Activated CD4-positive, alpha-beta memory T cell treated with anti-CD3 and anti-CD28 coated beads for 36 hours (primary cell): ENCODE measurements around the gene CDC42EP4. TPM values are rescaled to one million over a fixed set of nuclear protein-coding genes. Genes with fewer than 3 reads are reported as not detected.

Experiments used
- CTCF ChIA-PET: fragments of 350-600 bp; sonication (Branson Sonifier 250); formaldehyde crosslinking; loops from one replicate; lab custom pipeline; 2021; ENCODE audit warnings: antibody characterized with exemption, inconsistent platforms; lab: Charles Lee
- POLR2A ChIA-PET: fragments of 350-600 bp; sonication (Branson Sonifier 250); formaldehyde crosslinking; loops from one replicate; lab custom pipeline; 2021; ENCODE audit warnings: antibody characterized with exemption; lab: Charles Lee
- DNase-seq: peaks from one replicate; pipeline ENCODE4 v3.0.0-alpha.2; 2020
- H3K27ac Mint-ChIP-seq: one replicate; pipeline ENCODE4 v1.8.0; 2021; ENCODE audit warnings: mixed read lengths
- H3K27me3 Mint-ChIP-seq: one replicate; pipeline ENCODE4 v1.8.0; 2021; ENCODE audit warnings: mixed read lengths
- H3K36me3 Mint-ChIP-seq: one replicate; pipeline ENCODE4 v1.8.0; 2021; ENCODE audit warnings: mixed read lengths
- H3K4me1 Mint-ChIP-seq: one replicate; pipeline ENCODE4 v1.8.0; 2021; ENCODE audit warnings: low read depth, mixed read lengths
- H3K4me3 Mint-ChIP-seq: one replicate; pipeline ENCODE4 v1.8.0; 2021; ENCODE audit warnings: mild to moderate bottlenecking, mixed read lengths
- H3K9me3 Mint-ChIP-seq: one replicate; pipeline ENCODE4 v1.8.0; 2021; ENCODE audit warnings: mixed read lengths
- intact Hi-C: fragments of 100-400 bp; cut with micrococcal nuclease; formaldehyde crosslinking; loops from one replicate; pipeline ENCODE4 v1.15.1; 2023
- total RNA-seq, 2 experiments: library from RNA; stranded (reverse); gene quantifications; one replicate each; pipeline ENCODE4 v1.2.3, GENCODE V29; 2021

The CDC42EP4 gene
- total RNA-seq, 2 experiments from 2014 or later, result 1.6 to 1.7 TPM

DNA sequence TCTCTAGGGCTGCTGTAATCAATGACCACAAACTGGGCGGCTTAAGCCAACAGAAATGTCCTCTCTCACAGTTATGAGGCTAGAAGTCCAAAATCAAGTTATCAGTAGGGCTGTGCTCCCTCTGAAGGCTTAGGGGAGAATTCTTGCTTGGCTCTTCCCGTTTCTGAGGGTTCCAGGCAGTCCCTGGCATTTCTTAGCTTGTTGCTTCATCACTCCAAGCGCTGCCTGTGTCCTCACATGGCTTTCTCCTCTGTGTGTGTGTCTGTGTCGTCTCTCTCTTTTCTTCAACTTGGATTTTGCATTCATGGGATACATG lies 13.7 kb upstream of the CDC42EP4 start:
- CTCF ChIA-PET, result interaction anchor here (0.6 kb wide), 1 partner anchor 49 kb away, joined by 6 read pairs; no protein-coding TSS in a partner anchor
- H3K4me1 Mint-ChIP-seq, result no peaks in the 10 kb centered on the region
- no peaks in the 10 kb centered on the region for H3K36me3 Mint-ChIP-seq
- intact Hi-C loops, result no loop called here
- peaks cover 5% of the 10 kb centered on the region for H3K27me3 Mint-ChIP-seq
- DNase-seq, result no peak
- H3K9me3 Mint-ChIP-seq, result peaks cover 2% of the 10 kb centered on the region
- no peak overlapping the region for H3K4me3 Mint-ChIP-seq
- no peak overlapping the region for H3K27ac Mint-ChIP-seq
- POLR2A ChIA-PET, result no interaction called here

DNA sequence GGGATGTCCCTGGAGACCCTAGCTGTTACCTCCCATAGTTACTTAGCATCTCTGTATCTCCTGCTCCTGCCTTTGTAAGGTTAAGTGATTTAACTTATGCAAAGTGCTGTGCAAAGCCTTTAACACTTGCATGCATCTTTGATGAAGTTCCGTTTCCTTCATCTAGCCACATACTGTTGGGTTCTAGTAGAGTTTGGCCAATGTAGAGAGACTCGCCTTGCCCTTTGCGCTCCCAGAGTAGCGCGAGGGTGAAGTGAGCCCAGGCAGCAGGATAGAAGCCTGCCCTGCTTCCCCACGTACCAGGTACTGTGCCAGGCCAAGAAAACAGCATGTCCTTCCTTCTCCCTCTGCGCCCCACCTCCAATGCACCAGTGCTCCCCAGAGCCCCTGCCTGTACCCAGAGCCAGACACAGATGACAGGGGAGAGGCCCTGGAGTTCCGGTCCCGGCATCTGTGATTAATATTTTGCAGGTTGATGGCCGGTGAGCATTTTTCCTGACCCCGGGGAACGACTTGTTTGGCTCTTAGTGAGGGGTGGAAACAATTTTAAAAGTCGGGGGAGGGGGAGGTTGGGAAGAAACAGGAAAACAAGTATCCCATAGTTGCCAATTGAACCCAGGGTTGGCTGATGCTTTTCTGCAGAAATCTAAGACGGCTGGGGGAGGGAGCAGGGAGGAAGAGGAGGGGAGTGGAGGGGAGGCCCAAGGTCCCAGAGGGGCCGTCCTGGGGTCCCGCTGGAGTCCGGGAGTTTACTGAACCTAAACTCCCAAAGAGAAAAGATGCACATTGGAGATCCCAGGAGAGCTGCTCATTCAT lies 13.1 kb upstream of the CDC42EP4 start:
- Mint-ChIP-seq H3K4me3 (no peak overlapping the region), H3K4me1 (no peaks in the 10 kb centered on the region), H3K36me3 (no peaks in the 10 kb centered on the region), H3K27ac (no peak overlapping the region), H3K9me3 (peaks cover 2% of the 10 kb centered on the region), H3K27me3 (peaks cover 5% of the 10 kb centered on the region)
- intact Hi-C loops, result no loop called here
- POLR2A ChIA-PET, result no interaction called here
- CTCF ChIA-PET, result no interaction called here
- no peak for DNase-seq

DNA sequence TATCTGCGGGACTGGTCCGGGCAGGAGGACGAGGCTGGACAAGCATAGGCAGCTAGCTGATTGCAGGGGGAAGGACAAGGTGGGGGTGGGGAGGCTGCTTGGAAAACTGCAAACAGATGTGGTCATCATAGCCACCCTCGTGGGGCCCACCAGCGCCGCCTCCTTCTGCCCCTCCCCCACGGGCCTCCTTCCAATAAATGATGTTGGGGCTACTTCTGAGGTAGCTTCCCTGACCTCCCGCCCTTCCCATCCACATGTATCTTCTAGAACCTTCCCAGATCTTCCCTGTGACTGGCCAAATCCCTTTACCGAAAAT lies 12.3 kb upstream of the CDC42EP4 start:
- Mint-ChIP-seq H3K9me3 (peaks cover 2% of the 10 kb centered on the region), H3K27me3 (peaks cover 5% of the 10 kb centered on the region), H3K36me3 (no peaks in the 10 kb centered on the region), H3K4me1 (no peaks in the 10 kb centered on the region), H3K27ac (no peak overlapping the region), H3K4me3 (no peak overlapping the region)
- intact Hi-C loops, result no loop called here
- no peak for DNase-seq
- CTCF ChIA-PET, result no interaction called here
- POLR2A ChIA-PET, result no interaction called here

DNA sequence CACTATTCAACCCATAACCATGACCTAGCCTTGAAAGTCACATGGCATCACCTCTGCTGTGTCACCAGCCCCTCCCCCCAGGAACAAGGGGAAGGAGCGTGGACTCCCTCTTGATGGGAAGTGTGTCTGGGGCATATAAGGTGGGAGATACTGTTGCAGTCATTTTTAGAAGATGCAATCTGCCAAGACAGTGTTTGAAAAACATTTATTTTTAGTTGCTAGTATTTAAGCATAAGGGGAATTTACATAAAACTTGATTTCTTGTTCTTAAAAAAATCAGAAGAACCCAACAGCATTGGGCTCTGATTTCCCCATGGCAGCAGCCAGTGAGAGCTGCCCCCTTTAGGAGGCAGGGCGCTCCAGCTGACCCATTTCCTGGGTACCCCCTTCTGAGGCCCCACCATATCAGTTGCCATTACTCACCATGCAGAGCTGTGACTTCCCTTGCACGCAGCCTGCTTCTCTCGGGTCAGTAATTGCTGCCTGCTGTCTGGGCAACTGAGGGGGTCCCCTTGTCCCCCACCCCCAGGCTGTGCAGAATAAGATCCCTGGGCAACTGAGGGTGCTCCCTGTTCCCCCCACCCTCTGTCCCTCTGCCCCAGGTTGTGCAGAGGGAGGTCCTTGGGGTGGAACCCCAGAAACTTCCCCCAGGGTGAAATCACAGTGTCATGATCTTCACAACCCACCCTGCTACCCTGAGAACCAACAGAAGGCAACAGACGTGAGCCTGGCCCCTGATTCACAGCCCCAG lies 11.8 kb upstream of the CDC42EP4 start:
- H3K27me3 Mint-ChIP-seq, result peaks cover 5% of the 10 kb centered on the region
- H3K9me3 Mint-ChIP-seq, result peaks cover 2% of the 10 kb centered on the region
- H3K4me1 Mint-ChIP-seq, result no peaks in the 10 kb centered on the region
- H3K36me3 Mint-ChIP-seq, result no peaks in the 10 kb centered on the region
- ChIA-PET POLR2A (no interaction called here), CTCF (no interaction called here)
- H3K4me3 Mint-ChIP-seq, result no peak overlapping the region
- intact Hi-C loops, result no loop called here
- H3K27ac Mint-ChIP-seq, result no peak overlapping the region
- no peak for DNase-seq

DNA sequence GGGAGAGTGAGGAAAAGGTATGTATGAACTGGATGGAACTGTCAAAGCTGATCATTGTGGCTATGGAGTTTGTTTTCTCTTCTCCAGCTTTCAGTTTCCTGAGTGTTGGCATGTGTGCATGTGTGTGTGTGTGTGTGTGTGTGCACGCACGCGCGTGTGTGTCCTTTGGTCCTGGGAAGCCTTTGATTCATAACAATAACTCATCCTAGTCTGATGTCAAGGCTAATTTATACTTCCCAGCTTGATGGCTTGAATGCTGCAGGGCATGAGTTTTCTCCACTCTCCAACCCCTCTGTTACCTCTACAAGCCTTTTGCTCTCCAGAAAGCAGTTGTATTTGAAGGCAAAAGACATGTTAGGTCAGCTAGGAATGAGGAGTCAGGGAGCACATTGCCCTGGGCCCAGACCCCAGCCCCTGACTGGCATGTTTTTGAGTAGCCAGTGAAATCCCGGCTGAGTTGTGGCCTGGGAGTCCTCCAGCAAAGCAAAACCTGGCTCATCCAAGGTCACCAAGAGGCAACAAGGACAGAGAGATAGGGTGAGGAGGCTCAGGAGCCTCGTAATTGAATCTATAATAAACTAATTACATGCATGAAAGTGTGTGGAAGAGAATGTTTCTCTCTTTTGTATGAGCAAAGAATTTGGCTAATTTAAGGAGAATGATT lies 8.9 kb upstream of the CDC42EP4 start:
- ChIA-PET POLR2A (interaction anchor here (0.7 kb wide), 1 partner anchor 126 kb away, joined by 3 read pairs; no protein-coding TSS in a partner anchor), CTCF (interaction anchor here (1.0 to 2.4 kb wide), 2 partner anchors 10 to 50 kb away, joined by 3 to 10 read pairs; partner anchors contain the start of gene CDC42EP4)
- Mint-ChIP-seq H3K36me3 (no peaks in the 10 kb centered on the region), H3K4me1 (no peaks in the 10 kb centered on the region), H3K27me3 (peaks cover 5% of the 10 kb centered on the region), H3K4me3 (no peak overlapping the region), H3K9me3 (peaks cover 2% of the 10 kb centered on the region), H3K27ac (no peak overlapping the region)
- intact Hi-C loops, result no loop called here
- no peak for DNase-seq

DNA sequence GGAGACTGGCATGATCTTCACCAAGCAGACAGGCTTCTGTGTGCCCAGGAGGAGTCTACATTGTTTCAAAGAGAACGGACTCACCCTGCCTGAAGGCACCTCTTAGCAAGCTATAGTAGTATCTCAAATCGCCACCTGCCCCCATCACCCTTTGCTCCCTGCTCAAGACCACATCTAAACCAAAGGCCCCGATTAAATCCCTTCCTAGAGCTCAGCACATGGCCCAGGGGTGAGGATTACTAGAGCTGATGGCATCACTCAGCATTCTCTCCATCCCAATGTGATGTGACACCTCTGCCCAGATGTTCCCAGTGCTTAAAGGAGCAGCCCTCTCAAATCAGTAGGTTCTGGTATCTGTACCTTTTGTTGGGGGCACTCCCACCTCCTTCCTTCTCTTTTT lies 8.0 kb upstream of the CDC42EP4 start:
- Mint-ChIP-seq H3K27me3 (peaks cover 3% of the 10 kb centered on the region), H3K27ac (no peak overlapping the region), H3K9me3 (peaks cover 2% of the 10 kb centered on the region), H3K4me3 (no peak overlapping the region), H3K4me1 (no peaks in the 10 kb centered on the region), H3K36me3 (no peaks in the 10 kb centered on the region)
- intact Hi-C loops, result no loop called here
- ChIA-PET CTCF (interaction anchor here (2.4 to 2.5 kb wide), 2 partner anchors 9 to 50 kb away, joined by 6 to 10 read pairs; partner anchors contain the start of gene CDC42EP4), POLR2A (interaction anchor here (1.0 kb wide), 1 partner anchor 9 kb away, joined by 3 read pairs; no protein-coding TSS in a partner anchor)
- no peak for DNase-seq

DNA sequence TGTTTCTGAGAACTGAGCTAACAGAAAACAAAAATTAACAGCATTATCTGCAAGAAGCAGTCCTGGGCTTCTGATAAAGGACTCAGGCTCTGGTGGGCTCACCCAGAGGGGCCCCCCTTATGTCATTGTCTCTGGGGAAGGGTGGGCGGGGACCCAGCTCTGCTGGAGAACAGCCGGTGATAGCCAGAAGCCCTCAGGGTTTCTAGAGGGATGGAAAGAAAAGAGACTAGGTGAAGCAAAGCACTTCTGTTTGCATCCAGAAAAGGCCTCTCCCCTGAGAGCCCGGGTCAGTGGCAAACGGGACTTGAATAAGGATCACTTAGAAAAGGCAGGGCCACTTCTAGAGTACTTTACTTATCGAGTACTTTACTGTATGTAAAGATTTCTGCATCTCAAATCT lies 7.0 kb upstream of the CDC42EP4 start:
- no peak overlapping the region for H3K27ac Mint-ChIP-seq
- POLR2A ChIA-PET, result no interaction called here
- no peak overlapping the region for H3K4me3 Mint-ChIP-seq
- no peaks in the 10 kb centered on the region for H3K4me1 Mint-ChIP-seq
- peaks cover 2% of the 10 kb centered on the region for H3K9me3 Mint-ChIP-seq
- intact Hi-C loops, result no loop called here
- CTCF ChIA-PET, result interaction anchor here (2.5 kb wide), 1 partner anchor 51 kb away, joined by 6 read pairs; no protein-coding TSS in a partner anchor
- no peaks in the 10 kb centered on the region for H3K36me3 Mint-ChIP-seq
- no peaks in the 10 kb centered on the region for H3K27me3 Mint-ChIP-seq
- no peak for DNase-seq

DNA sequence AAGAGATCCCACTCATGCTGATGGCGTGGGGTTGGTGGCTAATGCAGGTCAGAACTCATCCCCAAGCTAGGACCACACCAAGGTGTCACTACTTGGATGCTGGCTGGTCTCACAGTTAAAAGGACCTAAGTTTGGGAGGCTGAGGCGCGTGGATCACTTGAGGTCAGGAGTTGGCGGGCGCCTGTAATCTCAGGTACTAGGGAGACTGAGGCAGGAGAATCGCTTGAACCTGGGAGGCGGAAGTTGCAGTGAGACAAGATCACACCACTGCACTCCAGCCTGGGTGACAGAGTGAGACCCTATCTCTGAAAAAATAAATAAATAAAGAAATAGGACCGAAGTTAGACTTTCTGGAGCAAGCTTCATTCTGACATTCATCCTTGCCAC lies 6.6 kb upstream of the CDC42EP4 start:
- Mint-ChIP-seq H3K4me1 (peaks cover 1% of the 10 kb centered on the region), H3K9me3 (peaks cover 2% of the 10 kb centered on the region), H3K36me3 (no peaks in the 10 kb centered on the region), H3K27ac (no peak overlapping the region), H3K4me3 (no peak overlapping the region), H3K27me3 (no peaks in the 10 kb centered on the region)
- CTCF ChIA-PET, result interaction anchor here (2.5 kb wide), 1 partner anchor 52 kb away, joined by 6 read pairs; no protein-coding TSS in a partner anchor
- POLR2A ChIA-PET, result no interaction called here
- no peak for DNase-seq
- intact Hi-C loops, result no loop called here

DNA sequence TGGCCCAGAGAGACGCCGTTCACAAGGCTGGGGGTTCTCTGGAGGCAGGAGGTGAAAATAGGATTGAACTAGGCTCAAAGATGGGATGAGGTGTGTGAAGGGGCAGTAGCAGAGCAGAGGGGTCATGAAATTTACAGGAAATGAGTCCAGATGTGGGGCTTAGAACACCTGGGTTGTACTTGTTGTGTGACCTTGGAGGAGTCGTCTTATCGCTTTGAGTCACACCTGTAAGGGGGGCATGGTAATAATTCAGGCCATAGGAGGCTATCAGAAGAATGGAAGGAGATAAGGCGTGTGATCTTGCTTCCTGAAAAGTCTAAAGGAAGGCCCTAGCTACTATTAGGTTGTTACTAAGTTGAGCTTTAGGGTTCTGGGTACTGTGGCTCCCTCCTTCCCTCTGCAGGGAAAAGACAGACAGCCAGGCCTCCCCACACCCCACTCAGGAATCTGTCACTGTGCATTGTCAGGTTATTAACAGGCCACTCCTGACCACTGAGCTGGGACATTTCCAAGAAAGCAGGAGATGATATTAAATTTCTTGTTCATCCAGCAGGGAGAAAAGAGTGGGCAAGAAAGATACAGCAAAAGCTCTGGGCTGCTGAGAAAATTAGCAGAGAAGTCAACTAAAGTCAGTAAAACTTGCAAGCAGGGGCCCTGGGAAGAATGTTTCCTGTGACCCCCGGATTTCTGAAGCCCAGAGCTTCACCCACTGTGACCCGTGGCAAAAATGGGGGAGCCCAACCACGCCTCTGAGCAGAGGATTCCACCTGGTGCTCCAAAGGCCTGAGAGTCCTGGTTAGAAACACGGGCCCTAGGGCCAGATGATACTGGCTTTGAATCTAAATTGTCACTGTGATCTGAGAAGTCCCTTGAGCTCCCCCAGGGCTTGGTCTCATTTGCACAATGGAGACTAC lies 6.0 kb upstream of the CDC42EP4 start:
- Mint-ChIP-seq H3K9me3 (peaks cover under 1% of the 10 kb centered on the region), H3K36me3 (no peaks in the 10 kb centered on the region), H3K27me3 (no peaks in the 10 kb centered on the region), H3K4me3 (no peak overlapping the region), H3K4me1 (peaks cover 4% of the 10 kb centered on the region), H3K27ac (no peak overlapping the region)
- intact Hi-C loops, result no loop called here
- CTCF ChIA-PET, result interaction anchor here (2.5 kb wide), 1 partner anchor 52 kb away, joined by 6 read pairs; no protein-coding TSS in a partner anchor
- POLR2A ChIA-PET, result no interaction called here
- no peak for DNase-seq

DNA sequence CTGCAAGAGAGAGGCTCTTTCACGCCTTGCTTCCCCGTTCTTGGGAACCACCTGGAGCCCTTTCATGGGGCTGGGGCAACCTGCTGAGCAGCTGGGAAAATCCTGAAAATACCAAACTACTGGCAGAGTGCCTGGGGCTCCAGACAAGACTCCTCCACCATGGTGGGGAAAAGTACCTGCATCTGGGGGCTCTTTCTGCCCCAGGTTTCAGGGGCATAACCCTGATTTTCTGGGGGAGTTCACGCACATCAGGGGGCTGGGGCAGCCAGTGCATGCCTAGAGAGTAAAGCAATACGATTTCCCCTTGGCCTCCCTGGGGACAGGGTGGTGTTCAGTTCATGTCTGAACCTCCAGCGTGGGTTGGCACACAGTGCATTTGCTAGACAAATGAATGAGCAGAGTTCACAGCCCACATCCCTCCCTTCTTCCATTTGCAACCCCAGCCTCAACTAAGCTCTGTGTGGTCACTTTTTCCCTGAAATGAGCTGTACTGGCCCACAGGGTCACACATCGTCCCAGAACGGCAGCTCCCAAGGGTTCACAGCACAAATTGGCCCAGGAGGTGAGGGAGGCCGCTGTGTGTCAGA lies 5.2 kb upstream of the CDC42EP4 start:
- no peak overlapping the region for H3K4me3 Mint-ChIP-seq
- ChIA-PET POLR2A (no interaction called here), CTCF (no interaction called here)
- no peak overlapping the region for H3K27ac Mint-ChIP-seq
- H3K9me3 Mint-ChIP-seq, result no peaks in the 10 kb centered on the region
- intact Hi-C loops, result no loop called here
- H3K4me1 Mint-ChIP-seq, result peaks cover 4% of the 10 kb centered on the region
- H3K36me3 Mint-ChIP-seq, result no peaks in the 10 kb centered on the region
- H3K27me3 Mint-ChIP-seq, result no peaks in the 10 kb centered on the region
- DNase-seq, result no peak

DNA sequence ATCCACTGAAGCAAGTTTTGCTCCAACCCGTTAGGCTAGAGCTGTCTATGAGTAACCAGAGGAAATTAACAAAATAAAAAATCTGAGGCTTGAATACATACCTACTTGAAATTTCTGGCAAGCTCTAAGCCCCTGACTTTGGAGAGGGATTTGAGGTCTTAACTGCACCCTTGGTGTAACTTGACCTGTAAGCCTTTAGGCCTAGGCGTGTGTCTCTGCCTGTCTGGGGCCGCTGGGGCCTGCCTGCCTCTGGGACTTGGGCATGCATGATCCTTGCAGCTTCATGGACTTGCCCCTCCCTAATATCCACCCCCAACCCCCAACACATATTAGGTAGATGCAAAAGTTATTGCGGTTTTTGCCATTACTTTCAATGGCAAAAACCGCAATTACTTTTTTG lies 3.7 kb upstream of the CDC42EP4 start:
- H3K4me1 Mint-ChIP-seq, result peaks cover 5% of the 10 kb centered on the region
- ChIA-PET CTCF (interaction anchor here (2.0 kb wide), 1 partner anchor 54 kb away, joined by 9 read pairs; no protein-coding TSS in a partner anchor), POLR2A (no interaction called here)
- no peaks in the 10 kb centered on the region for H3K27me3 Mint-ChIP-seq
- no peaks in the 10 kb centered on the region for H3K9me3 Mint-ChIP-seq
- intact Hi-C loops, result no loop called here
- DNase-seq, result no peak
- H3K27ac Mint-ChIP-seq, result no peak overlapping the region
- no peak overlapping the region for H3K4me3 Mint-ChIP-seq
- H3K36me3 Mint-ChIP-seq, result no peaks in the 10 kb centered on the region
